GM12892 (cell line): ENCODE data around the gene GRAMD4.

ENCODE experiments used
- POLR2A ChIP-seq: IDR thresholded peaks from 2 replicates; pipeline ENCODE4 v1.6.1; 2011; ENCODE audit warnings: low read depth, low read length, control low read depth
- POLR2AphosphoS5 ChIP-seq: IDR thresholded peaks from 2 replicates; pipeline ENCODE4 v1.6.1; 2011; ENCODE audit warnings: low read depth, low read length, control low read depth

DNA sequence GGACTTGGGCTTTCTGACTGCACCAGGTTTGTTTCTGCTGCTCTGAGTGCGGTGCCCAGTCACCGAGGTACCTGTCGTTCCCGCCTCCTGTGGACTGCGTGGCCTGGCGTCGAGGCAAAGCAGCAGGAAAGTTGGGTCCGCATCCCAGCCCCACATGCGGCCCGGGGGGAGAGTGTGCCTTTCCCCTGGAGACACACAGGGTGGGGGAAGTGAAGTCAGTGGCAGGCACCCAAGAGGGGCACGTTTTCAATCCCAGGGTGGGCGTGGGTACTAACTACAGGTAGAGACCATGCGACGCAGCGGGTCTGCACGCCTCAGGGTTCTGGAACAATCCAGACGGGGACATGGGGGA lies 25.3 kb upstream of the GRAMD4 start:
- TF ChIP-seq POLR2A (no peak), POLR2AphosphoS5 (no peak)
